HG03097 (cell line): ENCODE measurements around the gene GPRIN1.

Experiments
- ATAC-seq: cut with Tn5 transposase; IDR thresholded peaks from one replicate; pipeline ENCODE4 v1.9.1; 2021; ENCODE audit not compliant: unreplicated experiment, low FRiP score

Gene GPRIN1

DNA sequence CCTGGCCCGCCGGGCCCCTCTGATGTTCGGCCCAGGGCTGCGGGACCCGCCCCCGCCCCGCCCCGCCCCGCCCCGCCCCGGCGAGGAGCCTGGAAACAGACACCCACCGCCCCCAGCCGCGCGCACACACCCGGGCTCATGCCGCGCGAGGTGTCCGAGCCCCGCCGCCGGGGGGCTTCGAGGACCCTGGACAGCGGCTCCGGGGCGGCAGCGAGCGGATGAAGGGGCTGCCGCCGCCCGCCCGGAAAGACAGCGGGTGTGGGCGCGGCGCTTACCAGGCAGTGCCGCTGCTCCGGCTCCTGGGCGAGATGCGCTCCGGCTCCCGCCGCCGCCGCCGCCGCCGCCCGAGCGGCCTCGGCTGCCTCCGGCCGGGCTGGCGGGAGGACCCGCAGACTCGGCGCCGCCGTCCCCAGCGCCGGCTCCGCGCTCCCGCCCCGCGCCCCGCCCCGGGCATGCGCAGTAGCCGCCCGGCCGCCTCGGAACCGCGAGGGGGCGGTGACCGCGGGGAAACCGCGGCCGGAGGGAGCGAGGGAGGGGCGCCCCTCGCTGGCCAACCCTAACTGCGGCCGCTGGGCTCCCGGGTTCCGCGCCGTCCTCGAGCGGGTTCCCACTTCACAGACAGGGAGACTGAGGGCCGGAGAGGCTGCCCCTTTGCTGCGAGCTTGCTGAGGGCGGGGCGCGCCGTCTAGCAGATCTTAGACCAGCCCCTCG, at the start of gene GPRIN1:
TSS of gene GPRIN1 (minus strand) at position 433 of the 711 bp plus-strand sequence. CDS start 10,322 bp downstream, outside the sequence.
- peak; percentile 63 for ATAC-seq

DNA sequence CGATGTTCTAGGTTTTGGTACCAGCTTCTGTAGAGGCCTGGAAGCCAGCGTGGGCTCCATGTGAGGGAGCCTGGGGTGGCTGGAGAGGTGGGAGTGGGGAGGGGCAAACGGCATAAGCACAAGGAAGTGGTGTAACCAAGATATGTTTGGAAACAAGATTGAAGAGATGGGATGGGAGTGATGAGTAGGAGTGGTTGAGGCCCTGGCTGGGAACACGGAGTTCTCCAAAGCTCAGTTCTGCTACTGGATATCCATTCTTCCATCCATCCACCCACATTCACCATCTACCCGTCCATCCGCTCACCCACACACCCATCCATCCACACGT, 49.5 kb upstream of the GPRIN1 start:
- ATAC-seq: no peak

DNA sequence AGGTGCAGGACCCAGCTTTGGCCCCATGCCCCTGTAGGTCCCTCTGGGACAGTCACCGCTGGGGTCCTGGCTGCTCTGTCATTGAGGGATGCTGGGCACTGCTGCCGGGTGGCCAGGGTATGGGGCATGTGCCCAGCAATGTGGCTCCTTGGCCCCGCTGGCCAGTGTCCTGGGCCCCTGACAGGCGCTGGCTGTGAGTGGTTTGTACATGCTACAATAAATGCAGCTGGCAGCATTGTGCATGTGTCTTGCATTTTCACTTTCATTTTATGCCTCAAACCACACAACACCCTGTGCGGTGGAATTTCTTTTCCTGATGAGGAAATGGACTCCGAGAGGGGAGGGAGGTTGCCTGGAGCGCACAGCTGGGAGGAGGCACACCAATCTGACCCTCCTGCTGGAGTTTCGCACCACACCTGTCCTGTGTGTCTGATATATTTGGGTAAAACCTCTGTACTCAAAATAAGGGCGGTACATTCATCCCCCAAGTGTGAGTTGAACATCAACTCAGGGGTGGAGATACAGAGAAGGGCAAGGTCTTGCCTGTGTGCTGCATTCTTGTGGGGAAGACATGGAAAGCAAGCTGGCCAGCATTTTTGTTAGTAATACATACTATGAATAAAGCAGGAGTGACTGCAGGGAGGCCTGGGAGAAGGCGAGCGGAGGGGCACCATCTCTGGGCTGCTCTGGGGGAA, 49.0 kb upstream of the GPRIN1 start:
- ATAC-seq: no peak

DNA sequence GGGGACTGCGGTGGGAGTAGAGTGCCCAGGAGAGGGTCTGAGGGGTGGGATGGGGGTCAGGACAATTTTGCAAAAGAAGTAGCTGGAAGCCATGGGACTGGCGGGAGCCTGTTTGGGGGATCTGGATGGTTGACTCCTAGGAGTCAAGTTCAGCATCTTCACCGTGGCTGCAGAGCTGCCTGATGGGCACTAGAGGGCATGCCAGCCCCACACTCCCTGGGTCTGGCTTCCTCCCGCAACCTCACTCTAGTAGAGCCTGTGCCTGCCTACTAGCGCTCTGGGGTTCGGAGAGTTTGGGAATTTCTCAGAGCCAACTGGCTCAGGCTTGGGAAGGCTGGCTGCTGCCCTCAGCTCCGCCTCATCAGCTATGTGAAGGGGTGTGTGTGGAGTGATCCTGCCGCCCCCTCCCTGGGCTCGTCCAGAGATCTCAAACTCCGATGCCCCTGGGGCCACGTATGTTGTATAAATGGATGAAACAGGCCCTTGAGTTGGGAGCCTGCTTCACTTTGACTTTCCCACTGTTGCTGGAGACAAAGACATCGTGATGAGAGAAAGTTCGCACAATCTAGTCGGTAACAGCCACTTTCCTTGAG, 48.1 kb upstream of the GPRIN1 start:
- peak; percentile 43 for ATAC-seq

DNA sequence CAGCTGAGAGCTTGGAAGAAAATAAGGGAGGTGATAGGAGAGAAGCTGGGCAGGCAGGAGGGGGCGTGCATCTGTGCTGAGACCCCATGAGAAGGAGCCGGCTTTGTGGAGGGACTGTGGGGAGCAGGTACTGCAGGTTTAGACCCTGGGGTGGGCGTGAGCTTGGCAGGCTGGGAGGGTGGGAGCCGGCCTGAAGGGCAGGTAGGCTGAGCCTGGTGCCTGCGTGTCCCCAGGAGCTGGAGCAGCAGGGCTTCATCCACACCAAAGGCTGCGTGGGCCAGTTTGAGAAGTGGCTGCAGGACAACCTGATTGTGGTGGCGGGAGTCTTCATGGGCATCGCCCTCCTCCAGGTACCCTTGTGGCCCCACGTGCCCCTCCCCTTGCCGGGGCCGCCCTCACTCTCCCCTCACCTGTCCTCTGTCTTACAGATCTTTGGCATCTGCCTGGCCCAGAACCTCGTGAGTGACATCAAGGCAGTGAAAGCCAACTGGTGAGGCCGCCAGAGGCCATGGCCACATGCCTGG, 46.6 kb upstream of the GPRIN1 start:
- ATAC-seq: no peak

DNA sequence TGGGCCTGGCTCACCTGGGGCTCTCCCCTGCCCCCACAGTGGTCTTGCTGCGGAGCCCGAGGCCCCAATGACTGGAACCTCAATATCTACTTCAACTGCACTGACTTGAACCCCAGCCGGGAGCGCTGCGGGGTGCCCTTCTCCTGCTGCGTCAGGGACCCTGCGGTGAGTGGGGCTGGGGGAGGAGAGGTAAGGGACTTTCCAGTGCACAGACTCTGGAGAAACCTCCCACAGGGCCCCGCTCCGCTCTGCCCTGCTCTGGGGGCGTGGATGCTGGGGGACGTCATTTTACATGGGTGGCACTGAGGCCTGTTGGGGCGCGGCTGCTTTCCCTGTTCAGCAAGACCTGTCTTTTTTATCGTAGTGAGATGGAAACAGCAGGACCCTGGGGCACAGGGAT, 44.9 kb upstream of the GPRIN1 start:
- no peak for ATAC-seq

DNA sequence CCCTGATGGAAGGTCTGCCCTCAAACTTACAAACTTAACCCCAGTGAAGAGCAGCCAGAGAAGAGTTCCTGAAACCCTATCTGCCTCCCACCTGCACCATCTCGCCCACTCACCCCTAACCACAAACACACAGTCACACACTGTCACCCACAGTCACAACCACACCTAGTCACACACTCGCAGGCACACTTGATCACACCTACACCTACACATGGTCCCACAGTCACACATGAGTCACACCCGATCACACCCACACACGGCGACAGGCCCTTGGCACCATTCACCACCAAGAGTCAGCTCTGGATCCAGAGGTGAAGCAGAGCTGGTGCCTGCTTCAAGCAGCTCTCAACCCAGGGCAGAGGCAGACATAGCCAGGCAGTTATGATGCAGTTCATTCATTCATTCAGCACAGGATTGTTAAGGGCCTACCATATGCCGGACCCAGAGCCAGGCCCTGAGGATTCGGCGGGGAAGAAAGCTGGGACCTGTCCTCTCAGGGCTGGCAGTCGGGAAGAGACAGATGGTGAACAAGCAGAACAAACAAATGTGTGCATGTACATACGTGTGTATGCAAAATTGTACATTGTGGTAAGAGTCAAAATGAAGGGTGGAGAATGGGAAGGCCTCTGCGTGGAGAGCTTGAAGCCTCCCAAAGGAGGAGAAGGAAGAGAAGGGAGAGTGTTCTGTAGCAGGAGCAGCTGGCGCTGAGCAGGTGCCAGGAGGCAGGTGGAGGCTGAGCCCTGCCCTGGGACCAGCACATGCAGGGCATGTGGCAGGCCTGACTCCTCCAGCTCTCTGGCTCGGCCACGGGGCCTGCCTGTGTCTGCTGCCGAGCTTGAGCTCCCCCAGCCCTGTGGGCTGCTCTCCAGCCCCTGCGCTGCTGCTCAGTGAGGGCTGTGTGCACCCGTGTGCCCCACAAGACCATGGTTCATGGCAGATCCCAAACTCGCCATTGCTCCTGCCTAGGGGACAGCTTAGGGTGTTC, 43.7 kb upstream of the GPRIN1 start:
- ATAC-seq: no peak

DNA sequence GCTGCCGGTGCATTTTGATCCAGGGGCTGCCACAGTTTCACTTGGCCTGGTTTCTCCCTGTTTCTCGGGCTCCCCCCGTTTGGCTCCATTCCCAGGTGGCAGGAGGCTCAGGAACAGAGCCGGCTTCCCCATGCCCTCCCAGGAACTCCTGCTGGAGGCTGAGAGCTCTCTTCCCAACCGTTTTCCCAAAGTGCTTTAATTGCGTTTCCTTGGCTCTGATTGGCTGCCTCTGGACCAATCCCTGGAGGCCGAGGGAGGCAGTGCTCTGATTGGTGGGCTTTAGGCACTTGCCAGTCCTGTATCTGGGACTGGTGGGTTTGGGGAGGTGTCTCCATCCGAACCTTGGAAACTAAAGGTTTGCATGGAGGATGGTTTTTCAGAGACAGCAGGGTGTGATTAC, 42.2 kb upstream of the GPRIN1 start:
- ATAC-seq: no peak

DNA sequence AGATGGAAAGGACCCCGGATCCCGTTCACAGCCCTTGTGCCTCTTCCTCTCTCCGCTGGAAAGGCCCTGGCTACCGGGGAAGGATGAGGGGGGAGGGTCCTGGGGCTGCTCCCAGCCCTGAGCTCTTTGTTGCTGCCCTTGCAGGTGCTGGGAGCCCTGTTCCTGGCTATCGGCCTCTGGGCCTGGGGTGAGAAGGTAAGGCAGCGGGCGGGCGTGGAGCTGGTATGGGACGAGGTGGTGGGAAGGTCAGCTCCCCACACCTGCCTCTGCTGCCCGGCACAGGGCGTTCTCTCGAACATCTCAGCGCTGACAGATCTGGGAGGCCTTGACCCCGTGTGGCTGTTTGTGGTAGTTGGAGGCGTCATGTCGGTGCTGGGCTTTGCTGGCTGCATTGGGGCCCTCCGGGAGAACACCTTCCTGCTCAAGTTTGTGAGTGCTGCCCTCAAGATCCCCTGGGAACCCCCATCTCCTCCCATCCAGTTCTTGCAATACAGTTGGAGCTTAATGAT, 41.6 kb upstream of the GPRIN1 start:
- no peak for ATAC-seq

DNA sequence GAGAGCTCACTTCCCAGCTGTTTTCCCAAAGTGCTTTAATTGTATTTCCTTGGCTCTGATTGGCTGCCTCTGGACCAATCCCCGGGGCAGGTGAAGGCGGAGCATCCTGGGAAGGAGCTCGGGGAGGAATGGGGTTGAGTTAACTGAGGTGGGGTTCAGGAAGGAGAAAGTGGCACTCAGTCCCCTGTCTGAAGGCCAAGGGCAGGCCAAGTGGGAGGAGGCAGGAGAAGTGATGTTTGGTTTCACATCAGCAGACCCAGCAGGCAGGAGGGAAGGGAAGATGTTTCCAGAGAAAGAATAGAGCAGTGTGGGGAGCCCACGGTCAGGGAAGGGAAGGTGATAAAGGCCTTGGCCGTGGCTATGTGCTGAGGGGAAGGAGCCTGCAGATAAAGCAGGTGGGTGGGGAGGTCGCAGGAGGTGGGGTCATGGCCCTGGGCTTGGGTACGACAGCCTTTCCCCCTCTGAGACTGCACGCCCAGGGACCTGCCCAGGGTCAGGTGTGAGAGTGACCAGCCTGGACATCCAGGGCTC, 40.5 kb upstream of the GPRIN1 start:
- ATAC-seq: no peak

DNA sequence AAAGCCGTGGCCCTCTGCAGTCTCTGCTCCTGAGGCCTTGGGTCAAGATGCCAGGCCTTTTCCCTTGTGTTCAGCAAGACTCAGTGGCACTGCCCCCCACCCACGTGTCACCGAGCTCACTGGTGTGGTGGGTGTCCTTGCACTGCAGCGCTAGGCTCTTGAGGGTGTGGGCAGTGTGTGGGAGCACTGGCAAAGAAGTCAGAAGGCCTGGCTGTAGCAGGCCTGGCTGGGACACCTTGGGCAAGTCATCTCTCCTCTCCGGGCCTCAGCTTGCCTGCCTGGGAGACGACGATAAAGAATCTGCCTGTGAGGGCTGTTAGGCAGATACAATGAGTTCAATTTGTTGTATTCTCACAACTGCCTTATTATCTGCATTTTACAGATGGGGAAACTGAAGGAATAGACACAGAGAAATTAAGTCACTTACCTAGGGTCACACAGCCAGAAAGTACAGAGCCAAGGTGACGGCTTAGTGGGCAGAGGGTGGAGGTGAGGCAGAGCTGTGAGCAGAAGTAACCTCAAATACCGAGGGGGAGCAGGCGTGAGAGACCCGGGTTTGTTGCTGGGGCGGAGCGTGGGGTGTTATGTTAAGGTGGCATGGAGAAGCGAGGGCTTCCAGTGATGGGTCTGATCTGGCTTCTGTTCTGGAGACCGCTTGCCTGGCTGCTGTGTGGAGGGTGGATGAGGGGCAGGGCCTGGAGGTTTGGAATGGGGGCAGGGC, 38.7 kb upstream of the GPRIN1 start:
- ATAC-seq: no peak

DNA sequence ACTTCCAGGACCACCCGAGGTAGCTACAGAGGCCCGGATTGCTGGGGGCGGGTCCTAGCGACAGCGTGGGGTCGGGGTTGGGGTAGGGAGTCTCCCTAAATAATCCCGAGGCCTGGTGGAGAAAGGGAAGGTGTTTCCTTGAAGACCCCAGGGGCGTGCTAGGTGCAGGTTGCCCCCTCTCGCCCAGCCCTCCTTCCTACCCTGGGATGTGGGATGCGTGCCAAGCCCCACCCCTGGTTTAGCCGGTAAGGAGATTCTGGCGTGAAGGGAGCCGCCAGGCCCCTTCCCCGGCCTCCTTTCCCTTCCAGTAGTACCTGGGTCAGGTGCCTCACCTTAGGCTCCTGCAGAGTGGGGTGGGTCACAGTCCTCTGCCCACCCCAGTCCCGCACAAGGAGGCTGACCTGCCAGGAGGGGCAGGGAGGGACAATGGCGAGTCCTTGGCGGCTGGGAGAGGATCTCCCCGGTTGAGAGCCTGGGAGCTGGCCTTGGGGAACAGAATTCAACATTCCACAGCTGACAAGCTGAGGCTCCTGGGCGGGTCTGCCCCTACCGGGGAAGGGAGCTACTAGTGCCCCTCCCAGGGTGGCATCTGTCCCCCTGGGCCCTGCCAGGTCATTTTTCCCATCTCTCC, 38.0 kb upstream of the GPRIN1 start:
- ATAC-seq: no peak

DNA sequence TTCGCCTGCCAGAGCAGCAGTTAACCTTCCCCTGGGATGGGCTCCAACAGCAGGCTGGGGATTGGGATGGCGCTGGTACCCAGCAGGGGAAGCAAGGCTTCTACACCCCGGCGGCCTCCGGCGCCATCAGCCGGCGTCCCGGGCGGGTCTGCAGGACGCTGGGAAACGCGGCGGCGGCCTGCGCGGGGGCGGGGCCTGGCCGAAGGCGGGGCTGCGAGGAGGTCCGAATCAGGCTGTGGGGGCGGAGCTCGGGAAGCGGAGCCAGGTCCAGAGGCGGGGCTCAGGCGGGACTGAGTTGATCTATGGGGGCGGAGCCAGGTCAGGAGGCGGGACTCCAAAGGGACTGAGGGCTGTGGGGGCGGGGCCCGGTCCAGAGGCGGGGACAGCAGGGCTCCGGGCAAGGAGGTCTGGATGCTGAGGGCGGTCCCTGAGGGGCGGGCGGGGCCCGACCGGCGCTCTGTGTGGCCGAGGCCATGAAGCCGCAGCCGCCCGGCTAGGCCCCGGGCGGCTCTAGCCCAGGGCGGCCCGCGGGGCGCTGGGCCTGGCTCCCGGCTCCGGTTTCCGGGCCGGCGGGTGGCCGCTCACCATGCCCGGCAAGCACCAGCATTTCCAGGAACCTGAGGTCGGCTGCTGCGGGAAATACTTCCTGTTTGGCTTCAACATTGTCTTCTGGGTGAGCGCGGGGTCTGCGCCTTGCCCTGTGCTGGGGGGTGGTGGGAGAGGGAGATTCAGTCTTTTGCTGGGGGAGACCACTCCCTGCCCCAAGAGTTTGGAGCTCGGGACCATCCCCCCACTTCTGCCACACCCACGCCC, 37.3 kb upstream of the GPRIN1 start, which contains the start of gene TSPAN17:
TSS of gene TSPAN17 (plus strand) at position 455 of the 813 bp plus-strand sequence. CDS start at position 587, 132 bp downstream.
- ATAC-seq: peak; percentile 94

DNA sequence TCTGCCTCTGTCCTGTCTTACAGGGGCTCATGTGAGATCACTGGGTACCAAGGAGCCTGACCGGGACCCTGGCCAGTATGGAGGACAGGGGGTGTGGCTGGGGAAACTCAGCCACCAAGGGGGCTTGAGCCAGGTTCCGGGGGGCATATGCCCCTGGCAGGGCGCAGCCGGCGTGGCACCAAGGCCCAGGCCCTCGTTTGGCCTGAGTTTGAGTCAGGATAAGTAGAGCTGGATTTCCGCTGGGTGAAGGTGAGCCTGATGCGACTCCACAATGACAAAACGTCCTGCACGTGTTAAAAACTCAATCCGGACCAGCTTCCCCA, 36.7 kb upstream of the GPRIN1 start:
- ATAC-seq: no peak

DNA sequence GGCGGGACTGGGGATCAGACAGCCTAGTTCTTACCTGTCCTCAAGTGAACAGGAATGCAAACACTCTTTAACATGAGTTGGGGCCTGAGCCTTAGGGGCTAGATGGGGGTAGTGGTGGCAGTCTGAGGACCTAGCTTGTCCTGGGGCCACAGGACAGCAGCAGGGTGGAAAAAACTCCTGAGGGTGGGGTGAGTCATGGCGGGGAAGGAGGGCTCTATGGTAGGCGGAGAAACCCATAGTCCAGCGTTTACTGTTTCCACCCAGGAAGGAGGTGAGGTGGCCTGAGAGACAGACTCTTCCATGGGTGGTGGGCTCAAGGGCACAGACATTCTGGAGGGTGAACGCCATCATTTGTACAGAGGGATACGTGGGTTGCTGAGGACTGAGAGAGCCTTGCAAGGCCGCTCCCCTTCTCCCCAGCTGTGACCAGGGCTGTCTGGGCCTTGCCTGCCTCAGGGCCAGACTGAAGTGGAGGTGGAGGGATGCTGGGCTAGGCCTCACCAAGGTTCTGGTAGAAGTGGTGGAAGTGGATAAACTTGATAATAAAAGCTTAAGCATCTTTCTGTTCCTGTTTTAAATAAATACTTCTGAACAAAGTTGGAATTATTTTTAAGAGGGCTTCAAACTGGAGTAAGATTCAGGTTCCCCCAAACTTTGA, 36.2 kb upstream of the GPRIN1 start:
- no peak for ATAC-seq

DNA sequence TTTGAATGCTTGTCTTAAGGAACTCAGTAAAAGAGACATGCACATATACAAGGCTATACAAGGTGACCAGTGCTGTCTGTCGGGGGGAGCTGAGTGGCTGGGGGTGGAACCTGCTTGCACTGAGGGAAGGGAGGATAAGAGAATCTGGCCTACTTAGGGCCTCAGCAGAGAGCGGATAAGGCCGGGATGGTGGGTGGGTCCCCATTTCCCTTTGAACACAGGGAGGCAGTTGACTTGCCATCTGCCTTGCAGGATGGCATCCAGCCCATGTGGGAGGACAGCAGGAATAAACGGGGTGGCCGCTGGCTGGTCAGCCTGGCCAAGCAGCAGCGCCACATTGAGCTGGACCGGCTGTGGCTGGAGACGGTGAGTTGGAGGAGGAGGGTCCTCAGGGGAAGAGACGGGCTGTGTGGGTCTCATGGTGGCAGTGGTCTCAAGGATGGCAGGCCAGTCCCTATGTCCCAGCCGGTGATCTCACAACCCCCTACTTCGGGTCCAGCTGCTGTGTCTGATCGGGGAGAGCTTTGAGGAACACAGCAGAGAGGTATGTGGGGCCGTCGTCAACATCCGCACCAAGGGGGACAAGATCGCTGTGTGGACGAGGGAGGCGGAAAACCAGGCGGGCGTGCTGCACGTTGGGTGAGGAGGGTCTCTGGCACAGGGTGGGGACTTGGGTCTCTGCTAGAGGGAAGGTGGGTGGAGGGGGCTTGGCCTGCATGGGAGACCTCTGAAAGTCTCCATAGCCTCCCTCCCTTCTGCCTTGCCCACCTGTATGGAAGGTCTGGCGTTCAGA, 35.1 kb upstream of the GPRIN1 start:
- ATAC-seq: no peak

DNA sequence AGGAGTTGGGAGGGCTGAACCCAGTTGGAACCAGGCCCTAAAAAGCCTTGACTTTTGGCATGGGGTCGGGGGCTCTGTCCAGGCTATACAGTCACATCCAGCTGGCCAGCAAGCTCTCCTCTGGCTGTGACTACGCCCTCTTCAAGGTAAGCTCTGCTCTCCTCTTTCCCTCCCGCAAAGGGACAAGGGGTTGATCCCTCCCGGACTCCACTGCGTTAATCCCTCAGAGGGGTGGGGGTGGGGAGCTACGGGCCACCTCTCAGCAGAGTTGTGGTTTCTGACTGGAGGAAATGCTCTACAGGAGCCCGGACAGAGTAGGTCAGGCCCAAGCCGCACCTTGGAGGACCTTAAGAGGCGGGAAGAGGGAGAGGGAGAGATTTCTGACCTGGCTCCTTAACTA, 34.3 kb upstream of the GPRIN1 start:
- no peak for ATAC-seq
